Hepatocyte (in vitro differentiated cells): ENCODE measurements around the gene DNTT.

ENCODE experiments used
- CTCF ChIP-seq: fragments of 200-600 bp; sonication (generic); IDR thresholded peaks from 2 replicates; pipeline ENCODE4 v1.5.1; 2016; ENCODE audit warnings: antibody characterized with exemption, mild to moderate bottlenecking; ENCODE audit not compliant: poor library complexity
- EZH2 ChIP-seq: fragments of 200-600 bp; sonication (generic); IDR thresholded peaks from 2 replicates; pipeline ENCODE4 v1.6.1; 2016; ENCODE audit warnings: antibody characterized with exemption, mild to moderate bottlenecking, borderline replicate concordance
- EZH2phosphoT487 ChIP-seq: fragments of 200-600 bp; sonication (generic); IDR thresholded peaks from one replicate; pipeline ENCODE4 v1.6.1; 2018; ENCODE audit warnings: antibody characterized with exemption, mild to moderate bottlenecking, low read depth, moderate library complexity; ENCODE audit not compliant: unreplicated experiment, severe bottlenecking

- no peak for TF ChIP-seq CTCF
- no peak for TF ChIP-seq EZH2
- TF ChIP-seq EZH2phosphoT487 = no peak
Measured at GRCh38 chr10:96310321-96310669, 6.1 kb downstream of the DNTT start.
